ENCODE measurements around the gene SMAD3.

Gene SMAD3

GRCh38 chr15:67050062-67050461, 15.3 kb upstream of the SMAD3 start:
- DNase-seq (ENCODE audit: low read depth), result no peak
- no peak for TF ChIP-seq CTCF (IDR thresholded peaks at IDR 0.05; ENCODE audit: low read depth, low read length, missing control alignments)
- H3K4me3 ChIP-seq (ENCODE audit: low read depth, low read length), result no peak overlapping the region
- in situ Hi-C loops (cut with HindIII; ENCODE audit: low sequenced_read_pairs), result no loop called here

- in situ Hi-C loops (cut with HindIII; ENCODE audit: low sequenced_read_pairs), result no loop called here
- no peak overlapping the region for H3K4me3 ChIP-seq (ENCODE audit: low read depth, low read length)
- no peak for TF ChIP-seq CTCF (IDR thresholded peaks at IDR 0.05; ENCODE audit: low read depth, low read length, missing control alignments)
- DNase-seq (ENCODE audit: low read depth), result no peak
Observed at GRCh38 chr15:67050522-67051087, 14.8 kb upstream of the SMAD3 start.

- no peak for TF ChIP-seq CTCF (IDR thresholded peaks at IDR 0.05; ENCODE audit: low read depth, low read length, missing control alignments)
- H3K4me3 ChIP-seq (ENCODE audit: low read depth, low read length), result no peak overlapping the region
- no peak for DNase-seq (ENCODE audit: low read depth)
- in situ Hi-C loops (cut with HindIII; ENCODE audit: low sequenced_read_pairs), result no loop called here
Observed at GRCh38 chr15:67051088-67052045, 14.0 kb upstream of the SMAD3 start.

GRCh38 chr15:67054676-67055075, 10.7 kb upstream of the SMAD3 start:
- TF ChIP-seq CTCF (IDR thresholded peaks at IDR 0.05; ENCODE audit: low read depth, low read length, missing control alignments), result no peak

GRCh38 chr15:67059127-67059553, 6.3 kb upstream of the SMAD3 start:
- H3K4me3 ChIP-seq (ENCODE audit: low read depth, low read length), result no peak overlapping the region
- TF ChIP-seq CTCF (IDR thresholded peaks at IDR 0.05; ENCODE audit: low read depth, low read length, missing control alignments), result no peak
- DNase-seq (ENCODE audit: low read depth), result no peak
- in situ Hi-C loops (cut with HindIII; ENCODE audit: low sequenced_read_pairs), result no loop called here

More at GRCh38 chr15:67054676-67055075, 10.7 kb upstream of the SMAD3 start:
- in situ Hi-C loops (cut with HindIII; ENCODE audit: low sequenced_read_pairs), result no loop called here
- no peak overlapping the region for H3K4me3 ChIP-seq (ENCODE audit: low read depth, low read length)
- no peak for DNase-seq (ENCODE audit: low read depth)

- in situ Hi-C loops (cut with HindIII; ENCODE audit: low sequenced_read_pairs), result no loop called here
- no peak for DNase-seq (ENCODE audit: low read depth)
- H3K4me3 ChIP-seq (ENCODE audit: low read depth, low read length), result no peak overlapping the region
- no peak for TF ChIP-seq CTCF (IDR thresholded peaks at IDR 0.05; ENCODE audit: low read depth, low read length, missing control alignments)
Observed at GRCh38 chr15:67061811-67062368, 3.5 kb upstream of the SMAD3 start.
